Keratinocyte (primary cell): Measurements from ENCODE around the gene PRSS1.

Experiments
- CTCF ChIP-seq, 3 experiments: IDR thresholded peaks in 1 of 3; conservative IDR thresholded peaks in 1 of 3; optimal IDR thresholded peaks in 1 of 3; 2 replicates in 2 of 3; 3 replicates in 1 of 3; pipeline versions ENCODE3 to v1.5.1; 2011; ENCODE audit warnings: low read length in 3 of 3, mild to moderate bottlenecking in 3 of 3, moderate library complexity in 2 of 3, control low read depth in 1 of 3, inconsistent platforms in 1 of 3; ENCODE audit not compliant: insufficient read depth in 2 of 3; ENCODE audit errors: extremely low read depth in 1 of 3
- EZH2 ChIP-seq: IDR thresholded peaks from one replicate; pipeline ENCODE4 v1.6.1; 2012; ENCODE audit warnings: inconsistent platforms, mild to moderate bottlenecking, low read length, moderate library complexity

DNA sequence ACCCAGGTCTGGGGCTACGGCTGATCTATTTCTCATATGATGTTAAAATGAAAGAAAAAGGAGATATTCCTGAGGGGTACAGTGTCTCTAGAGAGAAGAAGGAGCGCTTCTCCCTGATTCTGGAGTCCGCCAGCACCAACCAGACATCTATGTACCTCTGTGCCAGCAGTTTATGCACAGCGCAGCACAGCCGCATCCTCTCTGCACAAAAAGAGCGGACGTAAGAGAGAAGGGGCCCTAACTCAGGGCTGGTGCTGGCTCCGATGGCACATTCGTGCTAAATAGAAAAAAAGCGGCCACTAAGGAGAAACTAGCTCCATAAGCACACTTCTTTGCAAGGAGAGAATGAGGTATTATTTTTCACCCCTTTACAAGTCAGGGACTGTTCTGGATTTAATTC is 28.3 kb upstream of the PRSS1 start:
- TF ChIP-seq EZH2 (no peak), CTCF (optimal IDR thresholded peaks at IDR 0.05 in 1 of 3, IDR thresholded peaks at IDR 0.05 in 1 of 3, conservative IDR thresholded peaks at IDR 0.05 in 1 of 3; ENCODE audit: extremely low read depth in 1 of 3, insufficient read depth in 2 of 3, low read length in 3 of 3) (no peak)
